Measurements from ENCODE around the gene GSK3B.

DNA sequence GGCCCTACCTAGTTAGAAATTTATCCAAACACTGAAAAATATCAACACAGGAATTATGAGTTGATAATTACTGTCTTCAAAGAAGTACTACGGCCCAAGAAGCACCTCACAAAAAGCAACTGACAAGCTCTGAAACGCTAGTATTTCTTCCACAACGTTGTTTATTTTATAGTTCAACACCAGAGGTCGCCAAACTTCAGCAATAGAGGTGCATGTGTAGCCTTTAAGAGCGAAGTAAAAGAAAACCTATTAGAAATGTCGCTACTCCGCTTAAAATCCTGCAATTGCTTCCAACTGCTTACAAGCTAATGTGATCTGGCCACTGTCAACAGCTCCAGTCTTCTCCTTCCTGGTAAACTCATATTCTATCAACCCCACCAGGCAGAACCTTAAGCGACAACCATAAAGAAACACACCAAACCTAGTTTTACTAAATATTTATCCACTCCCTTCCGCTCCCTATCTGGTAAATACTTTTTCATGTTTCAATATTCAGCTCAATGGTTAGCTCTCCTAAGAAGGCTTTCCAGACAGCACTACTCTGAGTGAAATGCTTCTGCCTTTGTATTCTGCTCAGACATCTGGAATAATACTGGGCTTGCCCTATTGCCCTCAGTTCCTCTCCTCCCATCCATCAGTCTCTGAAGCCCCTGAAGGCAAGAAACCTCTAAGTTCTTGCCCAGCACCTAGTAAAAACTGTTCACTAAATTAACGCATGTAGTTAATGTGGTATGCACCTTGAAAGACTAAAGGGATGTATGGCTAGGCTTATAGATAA is 202.1 kb downstream of the GSK3B start:
- TF ChIP-seq CHD1 (IDR thresholded peaks at IDR 0.05; ENCODE audit: low read depth, low read length), result no peak
- TF ChIP-seq ZNF384 (IDR thresholded peaks at IDR 0.05; ENCODE audit: borderline replicate concordance, low read depth, low read length), result no peak
- TF ChIP-seq SPI1 (IDR thresholded peaks at IDR 0.05; ENCODE audit: borderline replicate concordance, insufficient read depth, low read depth, low read length), result no peak
- TF ChIP-seq CBFB (IDR thresholded peaks at IDR 0.05; ENCODE audit: low read depth), result no peak
- no peak for TF ChIP-seq MYC (IDR thresholded peaks at IDR 0.05; ENCODE audit: insufficient read depth, insufficient read length, insufficient replicate concordance, low read length, severe bottlenecking)
- TF ChIP-seq CREM (IDR thresholded peaks at IDR 0.05; ENCODE audit: low read depth), result no peak
- TF ChIP-seq, protein P1, sequence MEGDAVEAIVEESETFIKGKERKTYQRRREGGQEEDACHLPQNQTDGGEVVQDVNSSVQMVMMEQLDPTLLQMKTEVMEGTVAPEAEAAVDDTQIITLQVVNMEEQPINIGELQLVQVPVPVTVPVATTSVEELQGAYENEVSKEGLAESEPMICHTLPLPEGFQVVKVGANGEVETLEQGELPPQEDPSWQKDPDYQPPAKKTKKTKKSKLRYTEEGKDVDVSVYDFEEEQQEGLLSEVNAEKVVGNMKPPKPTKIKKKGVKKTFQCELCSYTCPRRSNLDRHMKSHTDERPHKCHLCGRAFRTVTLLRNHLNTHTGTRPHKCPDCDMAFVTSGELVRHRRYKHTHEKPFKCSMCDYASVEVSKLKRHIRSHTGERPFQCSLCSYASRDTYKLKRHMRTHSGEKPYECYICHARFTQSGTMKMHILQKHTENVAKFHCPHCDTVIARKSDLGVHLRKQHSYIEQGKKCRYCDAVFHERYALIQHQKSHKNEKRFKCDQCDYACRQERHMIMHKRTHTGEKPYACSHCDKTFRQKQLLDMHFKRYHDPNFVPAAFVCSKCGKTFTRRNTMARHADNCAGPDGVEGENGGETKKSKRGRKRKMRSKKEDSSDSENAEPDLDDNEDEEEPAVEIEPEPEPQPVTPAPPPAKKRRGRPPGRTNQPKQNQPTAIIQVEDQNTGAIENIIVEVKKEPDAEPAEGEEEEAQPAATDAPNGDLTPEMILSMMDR (IDR thresholded peaks at IDR 0.05 in 2 of 3, conservative IDR thresholded peaks at IDR 0.05 in 1 of 3; ENCODE audit: control insufficient read depth in 2 of 3, extremely low read depth in 1 of 3, insufficient read depth in 1 of 3, low read depth in 3 of 3, low read length in 3 of 3), result peak; percentile 57 to 70 (median 66)
